Immature natural killer cell (primary cell): ENCODE data around the gene SLC6A2. TPM values are rescaled to one million over a fixed set of nuclear protein-coding genes. Genes with fewer than 3 reads are reported as not detected.

Experiments used
- DNase-seq, 3 donors: peaks; one replicate each; pipeline ENCODE4 v3.0.0; 2022; ENCODE audit warnings: mixed read lengths in 1 of 3
- H3K27ac Mint-ChIP-seq, 6 donors: one replicate each; pipeline ENCODE4 v1.8.0; 2020; ENCODE audit warnings: mixed read lengths in 6 of 6, mild to moderate bottlenecking in 5 of 6, inconsistent platforms in 4 of 6, moderate library complexity in 3 of 6
- H3K27me3 Mint-ChIP-seq, 3 donors: one replicate each; pipeline ENCODE4 v1.8.0; 2020 to 2021; ENCODE audit warnings: low read depth in 3 of 3, mild to moderate bottlenecking in 3 of 3, mixed read lengths in 3 of 3, moderate library complexity in 3 of 3, inconsistent platforms in 1 of 3
- H3K36me3 Mint-ChIP-seq, 3 donors: one replicate each; pipeline ENCODE4 v1.8.0; 2020; ENCODE audit warnings: mixed read lengths in 3 of 3, inconsistent platforms in 2 of 3, mild to moderate bottlenecking in 2 of 3
- H3K4me1 Mint-ChIP-seq, 2 donors: one replicate each; pipeline ENCODE4 v1.8.0; 2020; ENCODE audit warnings: inconsistent platforms in 2 of 2, mild to moderate bottlenecking in 2 of 2, mixed read lengths in 2 of 2, moderate library complexity in 1 of 2
- H3K4me3 Mint-ChIP-seq, 5 donors: one replicate each; pipeline ENCODE4 v1.8.0; 2020; ENCODE audit warnings: mild to moderate bottlenecking in 5 of 5, mixed read lengths in 5 of 5, inconsistent platforms in 3 of 5, moderate library complexity in 3 of 5
- H3K9me3 Mint-ChIP-seq, 6 donors: one replicate each; pipeline ENCODE4 v1.8.0; 2020; ENCODE audit warnings: mild to moderate bottlenecking in 6 of 6, mixed read lengths in 6 of 6, inconsistent platforms in 4 of 6, moderate library complexity in 3 of 6
- polyA plus RNA-seq, 3 donors: library from polyadenylated mRNA; unstranded; fragments of 300-500 nt; fragmentation: Illumina TruSeq; gene quantifications; one replicate each; pipeline ENCODE4 v1.2.3, GENCODE V29; 2021

SLC6A2 gene
- polyA plus RNA-seq, 3 donors from 2014 or later = not detected

GRCh38 chr16:55668340-55669281, 12.8 kb downstream of the SLC6A2 start:
- H3K4me3 Mint-ChIP-seq = no peak overlapping the region
- DNase-seq = no peak
- no peak overlapping the region for H3K27ac Mint-ChIP-seq
- no peaks in the 10 kb centered on the region for H3K4me1 Mint-ChIP-seq
- peaks cover 0 to 4% (median 0%) of the 10 kb centered on the region in 6 donors for H3K9me3 Mint-ChIP-seq
- H3K27me3 Mint-ChIP-seq = peaks cover 0 to 2% (median 0%) of the 10 kb centered on the region in 3 donors
- H3K36me3 Mint-ChIP-seq = no peaks in the 10 kb centered on the region

- H3K4me3 Mint-ChIP-seq = no peak overlapping the region
- peaks cover 0 to 2% (median 2%) of the 10 kb centered on the region in 3 donors for H3K27me3 Mint-ChIP-seq
- no peaks in the 10 kb centered on the region for H3K9me3 Mint-ChIP-seq
- no peak for DNase-seq
- H3K27ac Mint-ChIP-seq = no peak overlapping the region
- no peaks in the 10 kb centered on the region for H3K36me3 Mint-ChIP-seq
- H3K4me1 Mint-ChIP-seq = no peaks in the 10 kb centered on the region
Measured at GRCh38 chr16:55671206-55671973, 15.6 kb downstream of the SLC6A2 start.

GRCh38 chr16:55671974-55672280, 16.1 kb downstream of the SLC6A2 start:
- no peak for DNase-seq
- Mint-ChIP-seq H3K36me3 (no peaks in the 10 kb centered on the region), H3K9me3 (no peaks in the 10 kb centered on the region), H3K4me3 (no peak overlapping the region), H3K27me3 (peaks cover 0 to 2% (median 0%) of the 10 kb centered on the region in 3 donors), H3K4me1 (no peaks in the 10 kb centered on the region), H3K27ac (no peak overlapping the region)

GRCh38 chr16:55672471-55672870, 16.7 kb downstream of the SLC6A2 start:
- Mint-ChIP-seq H3K9me3 (no peaks in the 10 kb centered on the region), H3K4me1 (no peaks in the 10 kb centered on the region), H3K4me3 (no peak overlapping the region), H3K27ac (no peak overlapping the region), H3K27me3 (peaks cover 0 to 2% (median 0%) of the 10 kb centered on the region in 3 donors), H3K36me3 (no peaks in the 10 kb centered on the region)
- DNase-seq = no peak

- no peak overlapping the region for H3K4me3 Mint-ChIP-seq
- H3K9me3 Mint-ChIP-seq = no peaks in the 10 kb centered on the region
- DNase-seq = no peak
- no peak overlapping the region for H3K27ac Mint-ChIP-seq
- H3K27me3 Mint-ChIP-seq = peaks cover 0 to 3% (median 2%) of the 10 kb centered on the region in 3 donors
- H3K4me1 Mint-ChIP-seq = no peaks in the 10 kb centered on the region
- no peaks in the 10 kb centered on the region for H3K36me3 Mint-ChIP-seq
Measured at GRCh38 chr16:55678161-55678821, 22.5 kb downstream of the SLC6A2 start.

GRCh38 chr16:55682086-55682485, 26.3 kb downstream of the SLC6A2 start:
- Mint-ChIP-seq H3K36me3 (no peaks in the 10 kb centered on the region), H3K4me3 (no peak overlapping the region), H3K27ac (no peak overlapping the region), H3K4me1 (no peaks in the 10 kb centered on the region), H3K9me3 (no peaks in the 10 kb centered on the region), H3K27me3 (peaks cover 0 to 8% (median 0%) of the 10 kb centered on the region in 3 donors)
- DNase-seq = no peak

GRCh38 chr16:55685973-55686372, 30.2 kb downstream of the SLC6A2 start:
- Mint-ChIP-seq H3K4me1 (no peaks in the 10 kb centered on the region), H3K27me3 (peaks cover 0 to 18% (median 2%) of the 10 kb centered on the region in 3 donors), H3K36me3 (no peaks in the 10 kb centered on the region), H3K9me3 (no peaks in the 10 kb centered on the region), H3K27ac (no peak overlapping the region), H3K4me3 (no peak overlapping the region)
- DNase-seq = no peak

- peaks cover 0 to 18% (median 2%) of the 10 kb centered on the region in 3 donors for H3K27me3 Mint-ChIP-seq
- H3K4me1 Mint-ChIP-seq = no peaks in the 10 kb centered on the region
- no peak for DNase-seq
- H3K4me3 Mint-ChIP-seq = no peak overlapping the region
- H3K36me3 Mint-ChIP-seq = no peaks in the 10 kb centered on the region
- H3K9me3 Mint-ChIP-seq = no peaks in the 10 kb centered on the region
- H3K27ac Mint-ChIP-seq = no peak overlapping the region
Measured at GRCh38 chr16:55686671-55687070, 30.9 kb downstream of the SLC6A2 start.

- Mint-ChIP-seq H3K27me3 (peaks cover 0 to 14% (median 2%) of the 10 kb centered on the region in 3 donors), H3K4me1 (no peaks in the 10 kb centered on the region), H3K4me3 (no peak overlapping the region), H3K9me3 (no peaks in the 10 kb centered on the region), H3K36me3 (no peaks in the 10 kb centered on the region), H3K27ac (no peak overlapping the region)
- no peak for DNase-seq
Measured at GRCh38 chr16:55687802-55688201, 32.0 kb downstream of the SLC6A2 start.

GRCh38 chr16:55690841-55691240, 35.1 kb downstream of the SLC6A2 start:
- Mint-ChIP-seq H3K27me3 (peaks cover 0 to 10% (median 2%) of the 10 kb centered on the region in 3 donors), H3K4me3 (no peak overlapping the region), H3K9me3 (no peaks in the 10 kb centered on the region), H3K27ac (no peak overlapping the region), H3K36me3 (no peaks in the 10 kb centered on the region), H3K4me1 (no peaks in the 10 kb centered on the region)
- no peak for DNase-seq

GRCh38 chr16:55691771-55692170, 36.0 kb downstream of the SLC6A2 start:
- Mint-ChIP-seq H3K27ac (no peak overlapping the region), H3K36me3 (no peaks in the 10 kb centered on the region), H3K4me3 (no peak overlapping the region), H3K4me1 (no peaks in the 10 kb centered on the region), H3K9me3 (no peaks in the 10 kb centered on the region), H3K27me3 (peaks cover 0 to 10% (median 2%) of the 10 kb centered on the region in 3 donors)
- no peak for DNase-seq

GRCh38 chr16:55695595-55695994, 39.8 kb downstream of the SLC6A2 start:
- H3K4me3 Mint-ChIP-seq = no peak overlapping the region
- no peaks in the 10 kb centered on the region for H3K36me3 Mint-ChIP-seq
- H3K9me3 Mint-ChIP-seq = no peaks in the 10 kb centered on the region
- DNase-seq = no peak
- no peaks in the 10 kb centered on the region for H3K4me1 Mint-ChIP-seq
- H3K27me3 Mint-ChIP-seq = peaks cover 0 to 1% (median 0%) of the 10 kb centered on the region in 3 donors
- H3K27ac Mint-ChIP-seq = no peak overlapping the region

- H3K27me3 Mint-ChIP-seq = peaks cover 0 to 2% (median 1%) of the 10 kb centered on the region in 3 donors
- DNase-seq = no peak
- H3K4me1 Mint-ChIP-seq = no peaks in the 10 kb centered on the region
- H3K9me3 Mint-ChIP-seq = no peaks in the 10 kb centered on the region
- no peaks in the 10 kb centered on the region for H3K36me3 Mint-ChIP-seq
- no peak overlapping the region for H3K4me3 Mint-ChIP-seq
- no peak overlapping the region for H3K27ac Mint-ChIP-seq
Measured at GRCh38 chr16:55697867-55698266, 42.1 kb downstream of the SLC6A2 start.

GRCh38 chr16:55698331-55698730, 42.5 kb downstream of the SLC6A2 start:
- Mint-ChIP-seq H3K36me3 (no peaks in the 10 kb centered on the region), H3K27me3 (peaks cover 0 to 2% (median 1%) of the 10 kb centered on the region in 3 donors), H3K9me3 (no peaks in the 10 kb centered on the region), H3K4me3 (no peak overlapping the region), H3K27ac (no peak overlapping the region), H3K4me1 (no peaks in the 10 kb centered on the region)
- DNase-seq = no peak
